HepG2 (cell line): ENCODE results near the gene KIF26B. TPM values are rescaled to one million over a fixed set of nuclear protein-coding genes. Genes with fewer than 3 reads are reported as not detected.
A peak's percentile ranks its signal among the peaks of the same experiment; 100 is the strongest.

ENCODE experiments used
- ARNT2 ChIP-seq: sonication (generic); formaldehyde crosslinking; IDR thresholded peaks from 2 replicates; pipeline ENCODE4 v1.8.0; 2022; ENCODE audit warnings: mild to moderate bottlenecking, low read depth, missing genetic modification reagents, moderate library complexity
- CBX2 ChIP-seq, 2 experiments: fragments of 200-600 bp in 1 of 2; sonication (generic); formaldehyde crosslinking in 1 of 2; IDR thresholded peaks; 2 replicates each; pipeline versions ENCODE4 v1.7.0 to v1.8.1; 2018 to 2022; ENCODE audit warnings: low read depth in 2 of 2, low read length in 1 of 2, mild to moderate bottlenecking in 1 of 2, missing genetic modification reagents in 1 of 2
- FOXK1 ChIP-seq: sonication (generic); formaldehyde crosslinking; IDR thresholded peaks from 2 replicates; pipeline ENCODE4 v1.4.0; 2020; ENCODE audit warnings: low read depth, missing genetic modification reagents, borderline replicate concordance
- FOXP1 ChIP-seq, 2 experiments: fragments of 450-650 bp in 1 of 2; IDR thresholded peaks; 2 replicates each; pipeline ENCODE4 v1.6.1; 2017 to 2018; ENCODE audit warnings: antibody characterized with exemption in 1 of 2
- IKZF1 ChIP-seq: fragments of 450-650 bp; IDR thresholded peaks from 2 replicates; pipeline ENCODE4 v1.7.1; 2016
- MLXIP ChIP-seq: sonication (generic); formaldehyde crosslinking; IDR thresholded peaks from 2 replicates; pipeline ENCODE4 v1.9.0; 2021; ENCODE audit warnings: missing genetic modification reagents, borderline replicate concordance
- MTA3 ChIP-seq: sonication (generic); formaldehyde crosslinking; IDR thresholded peaks from 2 replicates; pipeline ENCODE4 v1.4.0; 2020; ENCODE audit warnings: missing genetic modification reagents
- MTF2 ChIP-seq: sonication (generic); formaldehyde crosslinking; IDR thresholded peaks from 2 replicates; pipeline ENCODE4 v1.5.0; 2020; ENCODE audit warnings: missing genetic modification reagents, borderline replicate concordance
- POLR2AphosphoS2 ChIP-seq: IDR thresholded peaks from 2 replicates; pipeline ENCODE4 v1.6.1; 2011; ENCODE audit warnings: low read depth, low read length, improper control_type of control experiment
- TCF7 ChIP-seq: sonication (generic); IDR thresholded peaks from 2 replicates; pipeline ENCODE4 v1.6.1; 2016; ENCODE audit warnings: antibody characterized with exemption, low read depth
- THYN1 ChIP-seq: sonication (generic); formaldehyde crosslinking; IDR thresholded peaks from 2 replicates; pipeline ENCODE4 v1.8.1; 2023; ENCODE audit warnings: low read depth, mild to moderate bottlenecking, moderate library complexity, missing genetic modification reagents, borderline replicate concordance
- ZBTB39 ChIP-seq: sonication (generic); formaldehyde crosslinking; IDR thresholded peaks from 2 replicates; pipeline ENCODE4 v1.5.0; 2020; ENCODE audit warnings: missing genetic modification reagents
- ZBTB7B ChIP-seq: sonication (generic); formaldehyde crosslinking; IDR thresholded peaks from 2 replicates; pipeline ENCODE4 v1.4.0; 2020; ENCODE audit warnings: missing genetic modification reagents
- ZNF350 ChIP-seq: sonication (generic); formaldehyde crosslinking; IDR thresholded peaks from 2 replicates; pipeline ENCODE4 v1.4.0; 2020; ENCODE audit warnings: mild to moderate bottlenecking, low read depth, missing genetic modification reagents, borderline replicate concordance
- ZNF580 ChIP-seq: IDR thresholded peaks from 2 replicates; pipeline ENCODE4 v1.6.1; 2016; ENCODE audit warnings: low read depth, borderline replicate concordance
- ZNF772 ChIP-seq: sonication (generic); formaldehyde crosslinking; IDR thresholded peaks from 2 replicates; pipeline ENCODE4 v1.5.0; 2020; ENCODE audit warnings: mild to moderate bottlenecking, missing genetic modification reagents
- polyA plus RNA-seq, 8 experiments: library from polyadenylated mRNA; depleted of rRNA in 3 of 8; stranded (reverse) in 7 of 8; unstranded in 1 of 8; fragments of >200 nt; fragmentation: Illumina TruSeq in 4 of 8; extraction: Trizol in 4 of 8; gene quantifications; 2 replicates each; pipeline versions ENCODE4 v1.2.1 to v1.2.3, GENCODE V29; 2011 to 2016; ENCODE audit warnings: low read depth in 4 of 8, missing spikeins in 1 of 8, mixed read lengths in 1 of 8; ENCODE audit not compliant: insufficient read depth in 1 of 8
- total RNA-seq, 5 experiments: library from RNA; depleted of rRNA; stranded (reverse); fragments of >200 nt; fragmentation: Illumina TruSeq; extraction: Trizol; gene quantifications; 2 replicates each; pipeline ENCODE4 v1.2.3, GENCODE V29; 2016; ENCODE audit warnings: low read depth in 1 of 5
- TF ChIP-seq, protein P1 (sequence below): sonication (generic); formaldehyde crosslinking; IDR thresholded peaks from 2 replicates; pipeline ENCODE4 v1.4.0; 2020; ENCODE audit warnings: missing genetic modification reagents
- TF ChIP-seq, protein P2 (sequence below): IDR thresholded peaks from 2 replicates; pipeline ENCODE4 v1.6.1; 2016; ENCODE audit warnings: missing biosample characterization, missing genetic modification reagents, low read depth
- TF ChIP-seq, protein P3 (sequence below): sonication (generic); formaldehyde crosslinking; IDR thresholded peaks from 2 replicates; pipeline ENCODE4 v1.5.0; 2020; ENCODE audit warnings: missing genetic modification reagents, mild to moderate bottlenecking, borderline replicate concordance

The KIF26B gene
- total and polyA plus RNA-seq, 2 of the 13 experiments (the other 11 are each of a cell fraction or from before 2014, with no cell fraction given) = 0.08 to 0.09 TPM

- TF ChIP-seq FOXK1 (CRISPR knock-in tag) (no peak), CBX2 (IDR thresholded peaks at IDR 0.05; ENCODE audit: low read depth, low read length) (peak; percentile 33; the same call in 1 of the 2 replicates), CBX2 (CRISPR knock-in tag; IDR thresholded peaks at IDR 0.05; ENCODE audit: low read depth) (no peak), ZNF772 (CRISPR knock-in tag) (no peak), ZNF580 (CRISPR knock-in tag) (no peak), MLXIP (CRISPR knock-in tag) (no peak), THYN1 (CRISPR knock-in tag) (no peak), MTA3 (CRISPR knock-in tag) (no peak), ZBTB7B (CRISPR knock-in tag) (peak; percentile 57; the same call in 1 of the 2 replicates), MTF2 (CRISPR knock-in tag) (peak; percentile 71; the same call in 1 of the 2 replicates), ZNF350 (no peak), ARNT2 (CRISPR knock-in tag) (no peak), IKZF1 (no peak), FOXP1 (IDR thresholded peaks at IDR 0.05) (no peak), FOXP1 (CRISPR knock-in tag; IDR thresholded peaks at IDR 0.05) (no peak), POLR2AphosphoS2 (no peak), TCF7 (no peak), ZBTB39 (CRISPR knock-in tag) (peak; percentile 45; the same call in 1 of the 2 replicates)
- TF ChIP-seq, protein P1, sequence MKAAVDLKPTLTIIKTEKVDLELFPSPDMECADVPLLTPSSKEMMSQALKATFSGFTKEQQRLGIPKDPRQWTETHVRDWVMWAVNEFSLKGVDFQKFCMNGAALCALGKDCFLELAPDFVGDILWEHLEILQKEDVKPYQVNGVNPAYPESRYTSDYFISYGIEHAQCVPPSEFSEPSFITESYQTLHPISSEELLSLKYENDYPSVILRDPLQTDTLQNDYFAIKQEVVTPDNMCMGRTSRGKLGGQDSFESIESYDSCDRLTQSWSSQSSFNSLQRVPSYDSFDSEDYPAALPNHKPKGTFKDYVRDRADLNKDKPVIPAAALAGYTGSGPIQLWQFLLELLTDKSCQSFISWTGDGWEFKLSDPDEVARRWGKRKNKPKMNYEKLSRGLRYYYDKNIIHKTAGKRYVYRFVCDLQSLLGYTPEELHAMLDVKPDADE (CRISPR knock-in tag) = no peak
- TF ChIP-seq, protein P2, sequence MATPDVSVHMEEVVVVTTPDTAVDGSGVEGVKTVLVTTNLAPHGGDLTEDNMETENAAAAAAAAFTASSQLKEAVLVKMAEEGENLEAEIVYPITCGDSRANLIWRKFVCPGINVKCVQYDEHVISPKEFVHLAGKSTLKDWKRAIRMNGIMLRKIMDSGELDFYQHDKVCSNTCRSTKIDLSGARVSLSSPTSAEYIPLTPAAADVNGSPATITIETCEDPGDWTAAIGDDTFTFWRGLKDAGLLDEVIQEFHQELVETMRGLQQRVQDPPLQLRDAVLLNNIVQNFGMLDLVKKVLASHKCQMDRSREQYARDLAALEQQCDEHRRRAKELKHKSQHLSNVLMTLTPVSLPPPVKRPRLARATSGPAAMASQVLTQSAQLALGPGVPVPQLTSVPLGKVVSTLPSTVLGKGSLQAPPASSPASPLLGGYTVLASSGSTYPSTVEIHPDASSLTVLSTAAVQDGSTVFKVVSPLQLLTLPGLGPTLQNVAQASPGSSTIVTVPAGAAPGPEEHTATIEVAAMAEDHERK (CRISPR knock-in tag) = no peak
- TF ChIP-seq, protein P3, sequence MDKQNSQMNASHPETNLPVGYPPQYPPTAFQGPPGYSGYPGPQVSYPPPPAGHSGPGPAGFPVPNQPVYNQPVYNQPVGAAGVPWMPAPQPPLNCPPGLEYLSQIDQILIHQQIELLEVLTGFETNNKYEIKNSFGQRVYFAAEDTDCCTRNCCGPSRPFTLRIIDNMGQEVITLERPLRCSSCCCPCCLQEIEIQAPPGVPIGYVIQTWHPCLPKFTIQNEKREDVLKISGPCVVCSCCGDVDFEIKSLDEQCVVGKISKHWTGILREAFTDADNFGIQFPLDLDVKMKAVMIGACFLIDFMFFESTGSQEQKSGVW (CRISPR knock-in tag) = no peak
These were observed 995 bp upstream of the KIF26B start (continued) for GRCh38 chr1:245153552-245154428.
